ENCODE measurements around the gene HAUS7. TPM values are rescaled to one million over a fixed set of nuclear protein-coding genes. Genes with fewer than 3 reads are reported as not detected.

Gene HAUS7
- total RNA-seq, 1 experiment from 2014 or later, result 28.9 TPM

DNA sequence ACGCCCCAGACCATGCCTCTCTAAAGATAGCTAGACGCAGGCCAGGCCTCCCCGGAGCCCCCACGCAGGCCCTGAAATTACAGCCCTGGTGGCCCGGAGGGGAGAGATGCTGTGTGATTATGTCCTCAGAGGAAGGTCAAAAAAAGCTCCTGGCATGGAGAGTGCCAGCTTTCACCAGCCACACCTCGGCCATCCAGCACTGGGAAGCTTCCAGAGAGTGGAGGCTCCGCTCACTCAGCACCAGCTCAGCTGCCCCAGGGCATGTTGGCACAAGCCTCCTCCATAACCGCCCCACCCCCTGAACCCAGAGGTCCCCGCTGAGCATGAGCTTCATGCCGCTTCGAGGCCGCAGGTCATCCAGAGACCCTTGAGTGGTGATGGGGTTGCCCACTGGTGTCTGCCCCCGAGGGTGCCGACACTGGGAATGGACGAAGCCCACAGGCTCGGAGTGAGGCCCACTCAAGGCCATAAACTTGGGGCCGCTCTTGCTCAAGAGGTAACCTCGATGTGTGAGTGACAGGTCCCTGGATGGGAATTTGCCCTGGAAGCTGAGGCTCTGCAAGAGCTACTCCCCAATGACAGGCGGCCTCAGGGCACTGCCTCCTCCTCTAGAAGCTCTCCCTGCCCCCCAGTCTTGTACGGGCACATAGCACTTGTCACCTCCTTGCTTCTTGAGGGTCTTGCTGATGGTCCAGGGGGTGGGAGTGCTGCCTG is 20.0 kb upstream of the HAUS7 start:
- intact Hi-C loops (cut with micrococcal nuclease), result no loop called here
- BruUV-seq (replicated peaks), result no TSS peak

More for the DNA sequence above, 20.0 kb upstream of the HAUS7 start:
- ChIA-PET RAD21 (ENCODE audit: low non-redundant PET in 1 of 2, low total read pairs in 2 of 2, uncharacterized antibody in 2 of 2, unreplicated experiment in 2 of 2) (no interaction called here), CTCF (no interaction called here), POLR2A (no interaction called here)
- Histone ChIP-seq H3K9me3 (ENCODE audit: control insufficient read depth in 1 of 2, insufficient read depth in 1 of 2, low read depth in 1 of 2, low read length in 2 of 2) (no peaks in the 10 kb centered on the region), H3K9me2 (ENCODE audit: insufficient read depth) (no peaks in the 10 kb centered on the region), H4K20me1 (ENCODE audit: insufficient read depth) (no peaks in the 10 kb centered on the region), H2AFZ (ENCODE audit: low read depth, low read length, poor library complexity, severe bottlenecking) (no peak overlapping the region), H3K79me2 (ENCODE audit: insufficient read depth, low read length) (no peaks in the 10 kb centered on the region), H3K27me3 (ENCODE audit: insufficient read depth, low read length) (no peaks in the 10 kb centered on the region), H3K4me2 (ENCODE audit: low read length) (no peak overlapping the region), H3K27ac (ENCODE audit: low read depth, low read length) (no peak overlapping the region), H3K4me1 (ENCODE audit: control insufficient read depth in 1 of 2, insufficient read depth in 2 of 2, low read length in 2 of 2) (no peaks in the 10 kb centered on the region), H3K4me3 (replicated peaks in 1 of 2; ENCODE audit: low read depth in 1 of 2, low read length in 2 of 2) (no peak overlapping the region), H3K9ac (ENCODE audit: low read length) (no peak overlapping the region), H3K36me3 (ENCODE audit: control insufficient read depth in 1 of 2, insufficient read depth in 2 of 2, low read length in 2 of 2) (no peaks in the 10 kb centered on the region)
- no peak for ATAC-seq
- TF ChIP-seq JUND (IDR thresholded peaks at IDR 0.05), result no peak
- no peak for TF ChIP-seq EGR1 (IDR thresholded peaks at IDR 0.05; ENCODE audit: low read depth)
- TF ChIP-seq, protein P1, sequence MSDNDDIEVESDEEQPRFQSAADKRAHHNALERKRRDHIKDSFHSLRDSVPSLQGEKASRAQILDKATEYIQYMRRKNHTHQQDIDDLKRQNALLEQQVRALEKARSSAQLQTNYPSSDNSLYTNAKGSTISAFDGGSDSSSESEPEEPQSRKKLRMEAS (IDR thresholded peaks at IDR 0.05), result no peak
- no peak for TF ChIP-seq POLR2A (IDR thresholded peaks at IDR 0.05; ENCODE audit: borderline replicate concordance, extremely low read depth, insufficient read depth, insufficient read length)
- no peak for TF ChIP-seq POLR2AphosphoS5 (IDR thresholded peaks at IDR 0.05; ENCODE audit: low read depth, low read length)
- TF ChIP-seq FOSL1 (IDR thresholded peaks at IDR 0.05; ENCODE audit: low read depth), result no peak
- TF ChIP-seq YY1 (IDR thresholded peaks at IDR 0.05; ENCODE audit: extremely low read depth, insufficient replicate concordance, low read depth, low read length), result no peak
- no peak for TF ChIP-seq SRF (IDR thresholded peaks at IDR 0.05; ENCODE audit: low read depth)
- no peak for TF ChIP-seq RAD21 (IDR thresholded peaks at IDR 0.05; ENCODE audit: low read depth)
- TF ChIP-seq CTCF (IDR thresholded peaks at IDR 0.05 in 2 of 3, conservative IDR thresholded peaks at IDR 0.05 in 1 of 3; ENCODE audit: borderline replicate concordance in 1 of 3, insufficient read depth in 1 of 3, low read depth in 2 of 3, low read length in 2 of 3), result no peak
- no peak for TF ChIP-seq EZH2 (IDR thresholded peaks at IDR 0.05)
- no peak for TF ChIP-seq SIN3A (IDR thresholded peaks at IDR 0.05; ENCODE audit: low read depth)
- no peak for TF ChIP-seq ZBTB33 (IDR thresholded peaks at IDR 0.05; ENCODE audit: extremely low read depth, insufficient replicate concordance, low read length)
- no peak for TF ChIP-seq CEBPB (IDR thresholded peaks at IDR 0.05; ENCODE audit: low read depth)
- no peak for TF ChIP-seq EZH2phosphoT487 (IDR thresholded peaks at IDR 0.05; ENCODE audit: borderline replicate concordance)
- DNase-seq (ENCODE audit: low read depth, low spot score), result no peak

All from HCT116 (cell line).